NCI-H748 treated with DMSO at 0.1 percent for 48 hours (cell line): Measurements from ENCODE around the gene ACTN1.
"Not testable (repeated sequence)": the region's sequence is repeated elsewhere in the genome, so short reads cannot be mapped to it uniquely, and the experiment has no call there.

Experiments
- DNase-seq: peaks from one replicate; lab custom pipeline; 2025; lab: John Stamatoyannopoulos, UW

The ACTN1 gene

DNA sequence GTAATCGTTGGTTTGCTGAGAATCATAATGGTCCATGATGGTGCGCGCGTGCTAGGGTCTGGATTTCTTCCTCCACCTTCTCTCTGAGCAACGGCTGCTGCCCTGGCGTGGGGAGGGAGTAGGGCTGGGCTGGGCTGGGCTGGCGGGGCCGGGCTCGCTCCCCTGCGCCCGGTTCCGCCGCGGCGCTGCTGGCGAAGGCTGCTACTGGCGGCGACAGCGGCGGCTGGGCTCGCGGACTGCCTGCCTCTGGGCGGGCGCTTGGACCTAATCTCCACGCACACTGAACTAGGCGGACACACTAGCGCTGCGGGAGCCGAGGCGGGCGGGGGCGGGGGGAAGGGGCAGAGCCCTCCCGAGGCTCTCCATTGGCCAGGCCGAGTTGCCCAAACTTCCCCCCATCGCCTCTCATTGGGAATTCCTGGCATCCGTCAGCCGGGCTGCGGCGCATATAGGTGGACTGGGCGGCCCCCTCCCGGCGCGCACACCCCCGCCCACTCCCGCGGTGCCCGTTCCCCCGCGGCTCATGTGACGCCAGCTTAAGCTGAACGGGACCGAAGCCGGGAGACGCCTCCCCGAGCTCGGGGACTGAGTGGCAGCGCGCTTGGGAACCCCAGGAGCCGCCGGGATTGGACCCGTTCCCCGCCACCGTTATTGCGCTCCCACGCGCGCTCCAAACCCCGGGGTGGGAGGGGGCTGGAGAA, at the start of gene ACTN1:
ACTN1 (minus strand) TSS at position 282 of the 701 bp plus-strand sequence; CDS start at position 36, 246 bp downstream.
- DNase-seq = peak; percentile 81

GRCh38 chr14:69027242-69027913, 48.3 kb upstream of the ACTN1 start:
- DNase-seq = no peak

DNA sequence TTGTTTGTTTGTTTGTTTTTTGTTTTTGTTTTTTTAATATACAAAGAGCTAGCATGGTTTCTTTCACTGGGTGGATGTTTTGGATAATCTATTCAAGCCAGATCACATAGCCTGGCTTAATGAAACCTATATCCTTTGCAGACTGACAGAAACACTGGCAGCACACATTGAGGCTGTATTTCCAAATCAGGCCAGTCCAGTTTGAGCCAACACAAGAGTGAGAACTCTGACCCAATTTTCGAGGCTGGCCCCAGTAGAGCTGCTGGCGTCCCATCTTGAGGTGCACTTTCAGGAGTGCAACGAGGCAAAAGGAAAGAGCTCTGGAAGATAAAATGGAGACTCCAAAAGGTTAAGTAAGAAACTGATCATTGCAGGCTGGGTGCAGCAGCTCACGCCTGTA, 43.9 kb upstream of the ACTN1 start:
- no peak for DNase-seq

- not testable (repeated sequence) for DNase-seq
Observed at GRCh38 chr14:69022093-69022492, 43.0 kb upstream of the ACTN1 start.

GRCh38 chr14:69017706-69018105, 38.6 kb upstream of the ACTN1 start:
- no peak for DNase-seq

DNA sequence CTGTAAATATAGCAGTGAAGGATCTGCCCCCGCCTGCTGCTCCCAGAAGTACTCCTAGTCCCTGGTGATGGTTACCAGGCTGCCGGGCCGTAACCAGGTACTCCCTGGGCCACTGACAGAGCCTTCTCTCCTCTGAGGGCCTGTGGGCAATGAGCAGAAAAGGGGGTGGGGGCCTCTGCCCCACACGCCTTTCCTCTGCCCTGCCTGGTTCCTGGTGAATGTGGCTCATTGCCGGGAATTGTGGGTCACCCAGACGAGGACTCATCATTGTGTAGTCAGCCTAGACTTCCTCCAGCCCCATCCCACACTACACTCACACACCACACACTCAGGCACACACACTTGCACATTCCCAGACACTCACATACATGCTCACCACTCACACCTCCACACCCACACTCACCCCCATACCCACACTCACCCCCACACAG, 35.7 kb upstream of the ACTN1 start:
- DNase-seq = no peak

GRCh38 chr14:69013943-69014782, 35.1 kb upstream of the ACTN1 start:
- DNase-seq = no peak

DNA sequence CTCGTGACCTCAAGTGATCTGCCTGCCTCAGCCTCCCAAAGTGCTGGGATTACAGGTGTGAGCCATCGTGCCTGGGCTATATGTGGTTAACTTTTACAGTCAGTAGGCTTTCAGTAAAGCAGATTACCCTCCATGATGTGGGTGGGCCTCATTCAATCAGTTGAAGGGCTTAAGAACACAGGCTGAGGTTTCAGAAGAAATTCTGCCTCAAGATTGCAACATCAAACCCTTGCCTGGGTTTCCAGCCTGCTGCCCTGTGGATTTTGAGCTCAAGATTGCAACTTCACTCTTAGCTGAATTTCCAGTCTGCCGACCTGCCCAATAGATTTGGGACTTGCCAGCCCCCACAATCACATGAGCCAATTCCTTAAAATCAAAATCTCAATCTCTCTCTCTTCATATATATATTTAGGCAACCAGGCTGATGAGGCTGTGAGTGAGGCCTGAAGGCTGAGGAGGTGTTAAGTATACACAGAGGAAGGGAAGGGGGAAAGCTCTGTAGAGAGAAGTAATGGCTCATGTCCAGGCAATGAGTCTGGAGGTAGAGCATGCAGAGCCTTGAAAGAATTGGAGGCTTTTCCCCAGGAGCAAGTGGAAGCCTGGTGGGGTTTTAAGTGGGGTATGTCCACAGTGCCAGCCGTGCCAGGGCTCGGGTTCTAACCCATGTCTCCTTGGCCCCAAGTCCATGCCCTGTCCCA, 33.3 kb upstream of the ACTN1 start:
- DNase-seq = no peak

DNA sequence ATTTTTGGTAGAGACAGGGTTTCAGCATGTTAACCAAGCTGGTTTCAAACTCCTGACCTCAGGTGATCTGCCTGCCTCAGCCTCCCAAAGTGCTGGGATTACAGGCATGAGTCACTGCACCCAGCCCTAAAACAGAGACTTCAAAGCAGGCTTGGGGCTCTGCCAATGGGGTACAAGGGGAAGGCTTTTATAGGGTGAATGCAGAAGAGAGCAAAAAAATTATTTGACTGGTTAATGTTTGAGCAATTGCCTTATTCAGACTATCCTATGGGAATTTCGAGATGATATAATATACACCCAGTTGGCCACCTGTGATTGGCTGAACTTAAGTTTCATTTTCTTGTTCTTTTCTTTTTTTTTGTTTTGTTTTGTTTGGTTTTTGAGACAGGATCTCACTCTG, 31.5 kb upstream of the ACTN1 start:
- no peak for DNase-seq

DNA sequence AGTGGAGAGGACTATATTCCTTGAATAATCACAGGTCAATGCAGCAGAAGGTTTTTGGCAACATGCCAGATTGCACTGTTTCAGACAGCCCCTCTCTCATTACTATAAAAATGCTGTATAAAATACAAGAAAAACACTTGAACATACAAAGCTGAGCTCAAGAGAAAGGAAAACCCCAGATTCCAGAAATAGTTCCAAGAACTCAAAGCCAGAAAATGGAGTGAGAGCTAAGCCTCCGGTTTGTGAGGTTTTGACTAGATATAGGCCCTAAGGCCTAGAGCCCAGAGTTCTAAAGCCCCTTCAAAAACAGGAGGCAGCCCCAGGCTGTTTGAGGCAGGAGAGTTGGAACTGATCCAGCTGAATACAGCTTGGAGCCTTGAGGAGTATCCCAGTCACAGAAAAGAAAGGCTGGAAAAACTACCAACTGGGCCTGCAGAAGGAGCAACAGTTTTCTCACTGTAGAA, 29.4 kb upstream of the ACTN1 start:
- DNase-seq = no peak

DNA sequence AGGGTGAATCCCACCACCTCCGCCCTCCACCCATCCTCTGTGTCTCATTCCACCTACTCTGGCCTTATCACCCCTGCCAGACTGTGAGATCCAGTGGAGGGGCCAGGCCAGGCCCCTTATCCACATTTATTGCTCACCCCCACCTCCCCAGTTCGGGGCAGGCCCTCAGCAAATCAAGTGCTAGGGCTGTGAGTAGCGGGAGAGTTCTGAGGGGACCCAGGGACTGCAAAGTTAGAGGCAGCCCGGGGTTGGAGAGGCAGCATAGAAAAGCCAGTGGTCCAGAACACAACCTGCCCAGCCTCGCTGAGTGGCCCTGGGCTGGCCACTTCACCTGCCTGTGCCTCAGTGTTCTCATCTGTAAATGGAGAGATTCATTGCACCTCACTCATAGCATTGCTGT, 27.2 kb upstream of the ACTN1 start:
- no peak for DNase-seq

GRCh38 chr14:69005432-69006148, 26.5 kb upstream of the ACTN1 start:
- no peak for DNase-seq

DNA sequence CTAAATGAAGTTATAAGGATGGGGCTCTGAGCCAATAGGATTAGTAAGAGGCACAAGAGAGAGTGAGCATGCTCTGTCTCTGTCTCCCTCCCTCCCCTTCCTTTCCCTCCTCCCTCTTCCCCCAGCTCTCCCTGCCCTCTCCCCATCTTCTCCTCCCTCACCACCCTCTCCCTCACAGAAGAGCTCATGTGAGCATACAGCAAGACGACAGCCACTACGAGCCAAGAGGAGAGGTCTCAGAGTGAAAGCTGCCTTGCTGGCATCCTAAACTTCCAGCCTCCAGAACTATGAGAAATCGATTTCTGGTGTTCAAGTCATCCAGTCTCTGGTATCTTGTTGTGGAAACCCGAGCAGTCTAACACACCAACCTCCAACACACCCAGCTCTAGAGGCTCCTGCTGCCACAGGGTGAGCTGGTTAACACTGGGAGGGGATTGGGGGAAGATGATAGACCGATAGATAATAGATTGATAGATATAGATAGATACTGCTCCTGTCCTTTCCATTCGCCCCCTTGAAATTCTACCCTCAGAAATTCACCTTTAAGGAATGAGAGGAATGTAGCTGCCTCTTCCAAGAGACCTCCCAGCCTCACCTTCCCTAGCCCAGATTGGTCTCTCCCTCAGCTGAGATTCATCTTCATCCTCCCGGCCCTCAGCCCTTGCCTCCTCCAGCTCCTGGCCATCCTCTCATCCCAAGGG, 25.8 kb upstream of the ACTN1 start:
- no peak for DNase-seq

DNA sequence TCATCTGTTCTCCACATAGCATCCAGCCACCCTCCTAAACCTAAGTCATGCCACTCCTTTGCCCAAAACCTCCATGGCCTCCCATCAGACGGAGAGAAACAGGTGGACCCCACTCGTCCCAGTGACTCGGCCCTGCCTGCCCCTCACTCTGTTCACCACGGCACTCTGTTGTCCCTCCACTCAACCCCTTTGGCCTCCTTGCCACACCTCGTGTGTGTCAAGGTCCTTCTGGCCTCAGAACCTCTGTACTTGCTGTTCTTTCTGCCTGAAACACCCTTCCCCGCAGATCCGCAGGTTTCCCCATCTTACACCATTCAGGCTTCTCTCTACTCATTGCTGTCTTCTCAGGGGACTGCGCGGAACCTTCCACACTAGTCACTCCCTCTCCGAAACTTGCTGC, 24.5 kb upstream of the ACTN1 start:
- no peak for DNase-seq

DNA sequence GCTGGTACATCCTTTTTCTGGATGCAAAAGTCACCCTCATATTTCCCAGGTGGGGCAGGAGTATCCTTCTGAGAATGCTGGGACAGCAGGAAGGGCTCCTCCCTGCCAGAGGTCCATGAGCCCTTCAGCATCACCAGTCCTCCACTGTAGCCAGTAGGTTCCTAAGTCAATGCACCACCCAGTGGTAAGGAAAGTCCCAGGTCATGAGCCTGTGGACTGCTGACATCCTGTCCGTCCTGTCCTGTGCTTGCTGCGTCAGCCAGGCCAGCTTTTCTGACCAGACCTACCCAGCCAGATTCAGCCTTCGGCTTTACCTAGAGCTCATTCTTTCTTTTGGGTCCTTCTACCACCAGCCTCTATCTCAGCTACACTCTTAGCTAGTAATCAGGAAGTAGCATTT, 23.0 kb upstream of the ACTN1 start:
- DNase-seq = no peak

DNA sequence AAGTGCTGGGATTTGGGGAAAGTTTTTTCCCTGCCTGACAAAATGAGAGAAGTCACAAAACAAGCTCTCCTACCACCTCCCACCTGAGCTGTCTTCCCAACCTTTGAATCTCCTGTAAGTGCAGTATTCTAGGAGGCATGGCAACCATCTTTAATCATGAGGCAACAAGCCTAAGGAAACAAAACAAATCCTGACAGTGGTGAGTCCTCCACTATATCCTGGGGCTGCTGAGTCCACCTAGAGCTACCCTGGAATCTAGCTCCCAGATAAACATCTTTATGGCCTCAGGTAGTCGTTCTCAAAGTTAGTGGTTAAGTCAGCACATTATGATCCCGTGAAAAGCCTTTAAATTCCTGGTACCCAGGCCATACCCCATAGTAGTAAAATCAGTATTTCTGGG, 22.3 kb upstream of the ACTN1 start:
- DNase-seq = no peak

- DNase-seq = no peak
Observed at GRCh38 chr14:68998062-68998461, 19.0 kb upstream of the ACTN1 start.

GRCh38 chr14:68995731-68996130, 16.6 kb upstream of the ACTN1 start:
- no peak for DNase-seq

DNA sequence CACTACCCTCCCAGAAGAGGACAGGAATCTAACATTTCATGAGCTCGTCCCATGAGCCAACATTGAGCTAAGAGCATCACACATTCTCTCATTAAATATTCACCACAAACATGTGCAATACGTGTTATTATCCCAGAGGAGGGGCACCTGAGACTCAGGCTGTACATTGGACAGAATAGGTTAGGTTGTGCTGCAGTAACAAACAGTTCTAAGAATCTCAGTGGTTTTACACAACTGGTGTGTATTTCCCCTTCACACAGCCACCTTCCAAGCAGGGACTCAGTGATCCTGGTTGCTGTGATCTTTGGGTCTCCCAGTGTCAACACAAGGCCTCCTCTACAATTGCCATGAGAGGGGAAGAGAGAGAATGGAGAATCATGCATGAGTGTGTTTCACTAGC, 15.0 kb upstream of the ACTN1 start:
- DNase-seq = no peak

- DNase-seq = no peak
Observed at GRCh38 chr14:68987653-68988036, 8.5 kb upstream of the ACTN1 start.
